Breast epithelium (tissue), 4 donors: Measurements from ENCODE around the gene ATP6V0B. TPM values are rescaled to one million over a fixed set of nuclear protein-coding genes. Genes with fewer than 3 reads are reported as not detected.

Experiments
- DNase-seq, 2 donors: peaks; one replicate each; pipeline ENCODE4 v3.0.0-alpha.2; 2019; ENCODE audit warnings: low spot score in 2 of 2
- H3K27ac ChIP-seq, 2 donors: fragments of 200-600 bp; sonication (generic) in 1 of 2; one replicate each; pipeline ENCODE4 v1.5.1; 2016 to 2019; ENCODE audit warnings: mild to moderate bottlenecking in 1 of 2
- H3K27me3 ChIP-seq, 2 donors: fragments of 200-600 bp; sonication (generic) in 1 of 2; one replicate each; pipeline versions ENCODE4 v1.5.1 to v1.6.0; 2017 to 2019; ENCODE audit warnings: control low read depth in 1 of 2, mild to moderate bottlenecking in 1 of 2
- H3K36me3 ChIP-seq: fragments of 200-600 bp; one replicate; pipeline ENCODE4 v1.5.1; 2019
- H3K4me1 ChIP-seq, 2 donors: fragments of 200-600 bp; sonication (generic); one replicate each; pipeline ENCODE4 v1.5.1; 2016 to 2019; ENCODE audit warnings: control low read depth in 1 of 2
- H3K4me3 ChIP-seq, 3 donors: fragments of 200-600 bp; sonication (generic); 1 replicate in 2 of 3; 2 replicates in 1 of 3; pipeline ENCODE4 v1.5.1; 2016 to 2019; ENCODE audit warnings: mild to moderate bottlenecking in 3 of 3, moderate library complexity in 2 of 3
- H3K9me3 ChIP-seq, 2 donors: fragments of 200-600 bp; sonication (generic) in 1 of 2; one replicate each; pipeline ENCODE4 v1.5.1; 2016 to 2019; ENCODE audit warnings: control low read depth in 1 of 2
- CTCF ChIP-seq, 3 donors: fragments of 450-650 bp; IDR thresholded peaks; one replicate each; pipeline ENCODE4 v1.5.1; 2016 to 2017; ENCODE audit warnings: antibody characterized with exemption in 3 of 3, mild to moderate bottlenecking in 3 of 3, moderate library complexity in 3 of 3
- POLR2A ChIP-seq: fragments of 450-650 bp; IDR thresholded peaks from one replicate; pipeline ENCODE4 v1.6.1; 2016; ENCODE audit warnings: antibody characterized with exemption, mild to moderate bottlenecking, moderate library complexity
- POLR2AphosphoS5 ChIP-seq, 3 donors: sonication (generic); formaldehyde crosslinking; IDR thresholded peaks; one replicate each; pipeline ENCODE4 v1.6.1; 2017; ENCODE audit warnings: antibody characterized with exemption in 3 of 3
- intact Hi-C: fragments of 100-400 bp; cut with DNase I; formaldehyde crosslinking; loops from one replicate; pipeline ENCODE4 v1.15.1; 2023; ENCODE audit warnings: low total_unique reads
- total RNA-seq, 3 donors: library from RNA; depleted of rRNA; stranded (reverse); fragments of >200 nt; gene quantifications; one replicate each; pipeline ENCODE4 v1.1.0, GENCODE V29; 2016

Gene ATP6V0B
- total RNA-seq, 3 donors from 2014 or later, result 131 to 156 (median 155) TPM

DNA sequence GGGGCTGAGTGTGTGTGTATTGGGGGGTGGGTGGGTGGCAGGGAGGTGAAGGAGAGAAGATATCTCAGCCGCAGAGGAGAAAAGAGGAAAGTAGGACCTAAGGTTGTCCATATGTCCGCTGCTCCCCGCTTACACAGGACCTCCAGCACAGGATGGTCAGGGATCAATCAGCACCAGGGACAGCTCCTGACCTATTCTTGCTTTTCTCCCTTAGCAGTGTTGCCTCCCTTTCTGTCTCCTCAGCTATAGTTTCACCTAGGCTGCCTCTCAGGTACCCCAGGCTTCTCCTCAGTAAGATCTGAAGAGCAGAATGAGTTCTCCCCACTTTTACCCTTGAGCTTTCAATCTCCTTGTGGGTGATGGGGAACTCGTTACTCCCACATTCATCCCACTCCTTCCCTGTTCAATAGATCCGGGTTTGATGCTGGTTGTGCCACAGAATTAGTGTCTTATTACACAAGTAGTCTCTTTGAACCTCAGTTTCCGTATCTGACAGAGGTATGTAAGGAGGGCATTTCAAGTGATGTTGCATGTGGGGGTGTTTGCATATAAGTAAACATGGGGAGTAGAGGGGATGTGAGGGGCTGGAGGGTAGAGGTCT is 6.3 kb upstream of the ATP6V0B start:
- intact Hi-C loops, result no loop called here
- peaks cover 0 to 8% of the 10 kb centered on the region in 2 donors for H3K4me1 ChIP-seq
- no peak for DNase-seq
- no peaks in the 10 kb centered on the region for H3K9me3 ChIP-seq
- no peak overlapping the region for H3K27ac ChIP-seq
- no peaks in the 10 kb centered on the region for H3K36me3 ChIP-seq
- no peak overlapping the region for H3K4me3 ChIP-seq
- TF ChIP-seq CTCF (IDR thresholded peaks at IDR 0.05) (no peak), POLR2A (no peak), POLR2AphosphoS5 (IDR thresholded peaks at IDR 0.05) (no peak)
- H3K27me3 ChIP-seq, result no peaks in the 10 kb centered on the region

- intact Hi-C loops, result no loop called here
- no peaks in the 10 kb centered on the region for H3K9me3 ChIP-seq
- TF ChIP-seq POLR2AphosphoS5 (IDR thresholded peaks at IDR 0.05), result no peak
- TF ChIP-seq CTCF (IDR thresholded peaks at IDR 0.05), result peak in 1 of 3 donors; percentile 40
- no peak for TF ChIP-seq POLR2A
- peak overlapping the region in 2 of 3 donors; percentile 71 to 81 for H3K4me3 ChIP-seq
- no peaks in the 10 kb centered on the region for H3K36me3 ChIP-seq
- H3K27ac ChIP-seq, result no peak overlapping the region
- no peaks in the 10 kb centered on the region for H3K27me3 ChIP-seq
- peaks cover 0 to 8% of the 10 kb centered on the region in 2 donors for H3K4me1 ChIP-seq
- DNase-seq, result no peak
These were observed 5.4 kb upstream of the ATP6V0B start for GRCh38 chr1:43969416-43969745.

GRCh38 chr1:43969746-43970466 is 4.9 kb upstream of the ATP6V0B start, which contains the start of gene DPH2:
Gene DPH2, plus strand, starts transcription at chr1:43970010. Its CDS starts 166 bp downstream, at chr1:43970176.
- intact Hi-C loops, result loop anchor here (10.0 kb wide), 1 partner anchor 435 kb away; the partner anchor contains the start of gene PTPRF
- Histone ChIP-seq H3K27me3 (no peaks in the 10 kb centered on the region), H3K27ac (no peak within 1 kb of the TSS), H3K9me3 (no peaks in the 10 kb centered on the region), H3K36me3 (no peaks in the 10 kb centered on the region), H3K4me1 (peaks cover 0 to 8% of the 10 kb centered on the region in 2 donors), H3K4me3 (peak within 1 kb of the TSS; percentile 71 to 81 (median 77))
- peak; percentile 97 to 98 for DNase-seq
- peak in 1 of 3 donors; percentile 37 for TF ChIP-seq CTCF (IDR thresholded peaks at IDR 0.05)
- TF ChIP-seq POLR2AphosphoS5 (IDR thresholded peaks at IDR 0.05), result peak; percentile 12 to 31 (median 16)
- no peak for TF ChIP-seq POLR2A

- Histone ChIP-seq H3K27ac (no peak overlapping the region), H3K9me3 (no peaks in the 10 kb centered on the region), H3K27me3 (no peaks in the 10 kb centered on the region), H3K36me3 (no peaks in the 10 kb centered on the region), H3K4me3 (peak overlapping the region; percentile 71 to 81 (median 77)), H3K4me1 (peaks cover 0 to 8% of the 10 kb centered on the region in 2 donors)
- TF ChIP-seq CTCF (IDR thresholded peaks at IDR 0.05), result no peak
- no peak for TF ChIP-seq POLR2AphosphoS5 (IDR thresholded peaks at IDR 0.05)
- TF ChIP-seq POLR2A, result no peak
- intact Hi-C loops, result loop anchor here (10.0 kb wide), 1 partner anchor 436 kb away; the partner anchor contains the start of gene PTPRF
- no peak for DNase-seq
These were observed 4.3 kb upstream of the ATP6V0B start for GRCh38 chr1:43970502-43970901.

- no peaks in the 10 kb centered on the region for H3K9me3 ChIP-seq
- no peaks in the 10 kb centered on the region for H3K27me3 ChIP-seq
- H3K36me3 ChIP-seq, result no peaks in the 10 kb centered on the region
- peaks cover 0 to 12% of the 10 kb centered on the region in 2 donors for H3K4me1 ChIP-seq
- intact Hi-C loops, result loop anchor here (10.0 kb wide), 1 partner anchor 436 kb away; the partner anchor contains the start of gene PTPRF
- H3K27ac ChIP-seq, result no peak overlapping the region
- DNase-seq, result no peak
- peak overlapping the region in 2 of 3 donors; percentile 71 to 81 for H3K4me3 ChIP-seq
- TF ChIP-seq POLR2A (no peak), CTCF (IDR thresholded peaks at IDR 0.05) (no peak), POLR2AphosphoS5 (IDR thresholded peaks at IDR 0.05) (no peak)
These were observed 3.8 kb upstream of the ATP6V0B start for GRCh38 chr1:43970911-43971310.
